ENCODE data around the gene LRRC52.

DNA sequence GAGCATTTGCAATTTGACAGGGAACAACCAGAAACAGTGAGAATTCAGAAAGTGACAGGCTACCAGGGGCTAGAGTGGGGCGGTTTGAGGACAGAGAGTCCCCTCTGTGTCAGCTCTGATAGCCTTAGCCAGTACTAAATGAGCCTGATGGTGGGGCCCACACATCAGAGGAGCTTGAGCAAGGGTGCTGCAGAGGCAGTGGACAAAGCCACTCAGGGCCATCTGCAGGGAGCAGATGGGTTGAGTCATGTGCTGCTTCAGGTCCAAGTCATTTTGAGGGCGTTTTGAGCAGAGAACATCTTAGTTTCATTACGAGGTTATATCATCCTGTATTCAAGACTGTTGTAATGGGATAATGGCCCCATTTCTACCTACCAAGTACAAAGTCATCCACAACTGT is 7.7 kb downstream of the LRRC52 start:
- TF ChIP-seq, protein P1, sequence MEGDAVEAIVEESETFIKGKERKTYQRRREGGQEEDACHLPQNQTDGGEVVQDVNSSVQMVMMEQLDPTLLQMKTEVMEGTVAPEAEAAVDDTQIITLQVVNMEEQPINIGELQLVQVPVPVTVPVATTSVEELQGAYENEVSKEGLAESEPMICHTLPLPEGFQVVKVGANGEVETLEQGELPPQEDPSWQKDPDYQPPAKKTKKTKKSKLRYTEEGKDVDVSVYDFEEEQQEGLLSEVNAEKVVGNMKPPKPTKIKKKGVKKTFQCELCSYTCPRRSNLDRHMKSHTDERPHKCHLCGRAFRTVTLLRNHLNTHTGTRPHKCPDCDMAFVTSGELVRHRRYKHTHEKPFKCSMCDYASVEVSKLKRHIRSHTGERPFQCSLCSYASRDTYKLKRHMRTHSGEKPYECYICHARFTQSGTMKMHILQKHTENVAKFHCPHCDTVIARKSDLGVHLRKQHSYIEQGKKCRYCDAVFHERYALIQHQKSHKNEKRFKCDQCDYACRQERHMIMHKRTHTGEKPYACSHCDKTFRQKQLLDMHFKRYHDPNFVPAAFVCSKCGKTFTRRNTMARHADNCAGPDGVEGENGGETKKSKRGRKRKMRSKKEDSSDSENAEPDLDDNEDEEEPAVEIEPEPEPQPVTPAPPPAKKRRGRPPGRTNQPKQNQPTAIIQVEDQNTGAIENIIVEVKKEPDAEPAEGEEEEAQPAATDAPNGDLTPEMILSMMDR (IDR thresholded peaks at IDR 0.05; ENCODE audit: low read depth, low read length) = no peak
- TF ChIP-seq POLR2A (IDR thresholded peaks at IDR 0.05; ENCODE audit: extremely low read depth, insufficient read length) = no peak

Measured in NB4 (cell line).